ENCODE measurements around the gene ODF2. TPM values are rescaled to one million over a fixed set of nuclear protein-coding genes. Genes with fewer than 3 reads are reported as not detected.

The ODF2 gene
- polyA plus RNA-seq, 1 donor (not counting 4 experiments of a cell fraction or from before 2014, with no cell fraction given), result 14.0 TPM

- TF ChIP-seq CTCF (optimal IDR thresholded peaks at IDR 0.05 in 1 of 3, IDR thresholded peaks at IDR 0.05 in 1 of 3, conservative IDR thresholded peaks at IDR 0.05 in 1 of 3; ENCODE audit: extremely low read depth in 1 of 3, insufficient read depth in 2 of 3, low read length in 3 of 3) (no peak), EZH2 (IDR thresholded peaks at IDR 0.05; ENCODE audit: low read length) (no peak)
- Histone ChIP-seq H3K27me3 (ENCODE audit: control insufficient read depth, extremely low read depth, insufficient read depth, low read length) (no peaks in the 10 kb centered on the region), H3K9ac (ENCODE audit: control insufficient read depth, extremely low read depth, insufficient read depth, low read length) (no peak overlapping the region), H3K79me2 (ENCODE audit: control insufficient read depth, insufficient read depth, low read length) (peaks cover 2% of the 10 kb centered on the region), H3K36me3 (ENCODE audit: control insufficient read depth in 2 of 2, extremely low read depth in 1 of 2, insufficient read depth in 2 of 2, low read length in 2 of 2) (peaks cover 11 to 13% of the 10 kb centered on the region in 2 experiments), H3K4me1 (ENCODE audit: control insufficient read depth, extremely low read depth, insufficient read depth, low read length) (no peaks in the 10 kb centered on the region), H3K4me3 (ENCODE audit: control insufficient read depth in 2 of 3, extremely low read depth in 1 of 3, insufficient read depth in 2 of 3, low read depth in 1 of 3, low read length in 3 of 3) (no peak overlapping the region), H4K20me1 (ENCODE audit: control insufficient read depth, extremely low read depth, insufficient read depth, low read length) (no peaks in the 10 kb centered on the region), H3K9me1 (ENCODE audit: control insufficient read depth, extremely low read depth, insufficient read depth, low read length) (no peaks in the 10 kb centered on the region), H3K9me3 (ENCODE audit: control insufficient read depth, low read depth, low read length) (no peaks in the 10 kb centered on the region), H3K27ac (ENCODE audit: control insufficient read depth, insufficient read depth, low read length) (no peak overlapping the region), H2AFZ (ENCODE audit: control insufficient read depth, low read length) (no peak overlapping the region), H3K4me2 (ENCODE audit: control insufficient read depth, extremely low read depth, insufficient read depth, low read depth, low read length) (no peak overlapping the region)
- no peak for FAIRE-seq
- dilution Hi-C loops (cut with MboI; ENCODE audit: extremely low pct_ligation_motif_present, low sequenced_read_pairs), result no loop called here
- DNase-seq (ENCODE audit: low read depth, low spot score), result no peak
These were observed 57.0 kb downstream of the ODF2 start for GRCh38 chr9:128512820-128513219.

- Histone ChIP-seq H2AFZ (ENCODE audit: control insufficient read depth, low read length) (no peak overlapping the region), H3K4me1 (ENCODE audit: control insufficient read depth, extremely low read depth, insufficient read depth, low read length) (peaks cover 4% of the 10 kb centered on the region), H3K27ac (ENCODE audit: control insufficient read depth, insufficient read depth, low read length) (no peak overlapping the region), H3K36me3 (ENCODE audit: control insufficient read depth in 2 of 2, extremely low read depth in 1 of 2, insufficient read depth in 2 of 2, low read length in 2 of 2) (peaks cover 10 to 22% of the 10 kb centered on the region in 2 experiments), H3K9ac (ENCODE audit: control insufficient read depth, extremely low read depth, insufficient read depth, low read length) (no peak overlapping the region), H3K9me3 (ENCODE audit: control insufficient read depth, low read depth, low read length) (no peaks in the 10 kb centered on the region), H3K4me3 (ENCODE audit: control insufficient read depth in 2 of 3, extremely low read depth in 1 of 3, insufficient read depth in 2 of 3, low read depth in 1 of 3, low read length in 3 of 3) (no peak overlapping the region), H4K20me1 (ENCODE audit: control insufficient read depth, extremely low read depth, insufficient read depth, low read length) (no peaks in the 10 kb centered on the region), H3K27me3 (ENCODE audit: control insufficient read depth, extremely low read depth, insufficient read depth, low read length) (no peaks in the 10 kb centered on the region), H3K9me1 (ENCODE audit: control insufficient read depth, extremely low read depth, insufficient read depth, low read length) (no peaks in the 10 kb centered on the region), H3K79me2 (ENCODE audit: control insufficient read depth, insufficient read depth, low read length) (no peaks in the 10 kb centered on the region), H3K4me2 (ENCODE audit: control insufficient read depth, extremely low read depth, insufficient read depth, low read depth, low read length) (no peak overlapping the region)
- DNase-seq (ENCODE audit: low read depth, low spot score) (no peak), FAIRE-seq (no peak)
- dilution Hi-C loops (cut with MboI; ENCODE audit: extremely low pct_ligation_motif_present, low sequenced_read_pairs), result no loop called here
- TF ChIP-seq EZH2 (IDR thresholded peaks at IDR 0.05; ENCODE audit: low read length) (no peak), CTCF (optimal IDR thresholded peaks at IDR 0.05 in 1 of 3, IDR thresholded peaks at IDR 0.05 in 1 of 3, conservative IDR thresholded peaks at IDR 0.05 in 1 of 3; ENCODE audit: extremely low read depth in 1 of 3, insufficient read depth in 2 of 3, low read length in 3 of 3) (no peak)
These were observed 66.2 kb downstream of the ODF2 start for GRCh38 chr9:128521956-128522355.

All from keratinocyte (primary cell).